ENCODE results near the gene CLDN19.

- no peak for TF ChIP-seq CTCF (conservative IDR thresholded peaks at IDR 0.05; ENCODE audit: low read length)
- no peak for TF ChIP-seq EZH2phosphoT487 (IDR thresholded peaks at IDR 0.05; ENCODE audit: borderline replicate concordance)
Measured at GRCh38 chr1:42703888-42704464, 36.1 kb downstream of the CLDN19 start.
